Endothelial cell of umbilical vein (primary cell): ENCODE data around the gene ZDHHC24.

Source experiments
- EZH2 ChIP-seq: IDR thresholded peaks from 2 replicates; pipeline ENCODE4 v1.6.1; 2012; ENCODE audit warnings: borderline replicate concordance, low read depth, mild to moderate bottlenecking, moderate library complexity, low read length, inconsistent platforms; ENCODE audit not compliant: severe bottlenecking
- MYC ChIP-seq: IDR thresholded peaks from one replicate; pipeline ENCODE4 v1.6.1; 2011; ENCODE audit warnings: mild to moderate bottlenecking, low read depth, low read length
- POLR2A ChIP-seq: IDR thresholded peaks from 2 replicates; pipeline ENCODE4 v1.6.1; 2012; ENCODE audit warnings: low read depth, mild to moderate bottlenecking, control low read depth, low read length
- POLR2AphosphoS5 ChIP-seq: IDR thresholded peaks from 2 replicates; pipeline ENCODE4 v1.6.1; 2012; ENCODE audit warnings: low read depth, mild to moderate bottlenecking, control low read depth, low read length, moderate library complexity; ENCODE audit not compliant: insufficient read depth
- TF ChIP-seq, protein P1 (sequence below), 2 donors: IDR thresholded peaks; 1 replicate in 1 of 2; 2 replicates in 1 of 2; pipeline ENCODE4 v1.5.1; 2011; ENCODE audit warnings: low read length in 2 of 2, mild to moderate bottlenecking in 2 of 2, moderate library complexity in 2 of 2, control low read depth in 1 of 2, inconsistent platforms in 1 of 2, low read depth in 1 of 2; ENCODE audit not compliant: insufficient read depth in 1 of 2; ENCODE audit errors: extremely low read depth in 1 of 2

DNA sequence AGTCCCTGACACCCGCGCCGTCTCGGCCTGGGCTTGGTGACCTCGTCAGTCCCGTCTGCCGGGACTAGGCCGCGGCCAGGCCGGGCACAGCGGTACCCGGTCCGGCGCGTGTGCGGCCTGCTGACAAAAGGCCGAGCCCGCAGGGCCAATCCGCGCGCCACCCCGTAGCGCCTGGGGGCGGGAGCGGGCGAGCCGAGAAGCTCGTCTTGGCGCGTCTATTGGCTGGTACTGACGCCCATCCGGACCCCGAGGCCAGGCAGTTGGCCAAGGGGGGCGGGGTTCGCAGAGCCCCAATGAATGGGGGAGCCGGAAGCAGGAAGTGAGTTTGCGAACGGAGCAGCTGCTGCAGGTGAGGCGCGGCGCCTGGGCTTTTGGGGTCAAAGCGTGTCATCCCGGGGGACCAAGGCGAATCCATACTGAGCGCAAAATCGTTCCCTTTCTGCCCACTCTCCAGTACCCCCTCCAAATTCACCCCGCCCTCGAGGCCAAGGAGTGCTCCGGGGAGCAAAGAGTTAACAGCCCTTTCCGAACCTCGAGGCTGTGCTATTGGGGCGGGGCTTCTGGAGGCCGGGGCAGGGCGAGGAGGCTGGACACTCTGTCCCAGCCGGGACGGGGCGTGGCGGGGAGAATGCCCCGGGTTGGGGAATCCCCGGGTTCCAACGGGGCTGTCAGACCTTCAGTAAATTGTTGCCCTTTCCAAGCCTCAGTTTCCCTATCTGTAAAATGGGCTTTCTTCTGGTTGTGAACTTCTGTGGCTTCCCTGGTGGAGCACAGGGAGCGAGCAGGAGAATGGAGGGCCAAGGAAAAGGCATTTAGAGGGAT, 65.5 kb downstream of the ZDHHC24 start, which contains the start of gene DPP3:
- TF ChIP-seq, protein P1, sequence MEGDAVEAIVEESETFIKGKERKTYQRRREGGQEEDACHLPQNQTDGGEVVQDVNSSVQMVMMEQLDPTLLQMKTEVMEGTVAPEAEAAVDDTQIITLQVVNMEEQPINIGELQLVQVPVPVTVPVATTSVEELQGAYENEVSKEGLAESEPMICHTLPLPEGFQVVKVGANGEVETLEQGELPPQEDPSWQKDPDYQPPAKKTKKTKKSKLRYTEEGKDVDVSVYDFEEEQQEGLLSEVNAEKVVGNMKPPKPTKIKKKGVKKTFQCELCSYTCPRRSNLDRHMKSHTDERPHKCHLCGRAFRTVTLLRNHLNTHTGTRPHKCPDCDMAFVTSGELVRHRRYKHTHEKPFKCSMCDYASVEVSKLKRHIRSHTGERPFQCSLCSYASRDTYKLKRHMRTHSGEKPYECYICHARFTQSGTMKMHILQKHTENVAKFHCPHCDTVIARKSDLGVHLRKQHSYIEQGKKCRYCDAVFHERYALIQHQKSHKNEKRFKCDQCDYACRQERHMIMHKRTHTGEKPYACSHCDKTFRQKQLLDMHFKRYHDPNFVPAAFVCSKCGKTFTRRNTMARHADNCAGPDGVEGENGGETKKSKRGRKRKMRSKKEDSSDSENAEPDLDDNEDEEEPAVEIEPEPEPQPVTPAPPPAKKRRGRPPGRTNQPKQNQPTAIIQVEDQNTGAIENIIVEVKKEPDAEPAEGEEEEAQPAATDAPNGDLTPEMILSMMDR (IDR thresholded peaks at IDR 0.05; ENCODE audit: extremely low read depth in 1 of 2, insufficient read depth in 1 of 2, low read depth in 1 of 2, low read length in 2 of 2): no peak
- TF ChIP-seq POLR2A: peak; percentile 96
- no peak for TF ChIP-seq EZH2
- TF ChIP-seq MYC: no peak
- peak; percentile 95 for TF ChIP-seq POLR2AphosphoS5
